Fibroblast of mammary gland (primary cell): ENCODE data around the gene LRP1B.

ENCODE experiments used
- DNase-seq: peaks from one replicate; pipeline ENCODE4 v3.0.0-alpha.2; 2010; ENCODE audit warnings: low read depth
- H3K4me3 ChIP-seq: 2 replicates; pipeline ENCODE4 v1.5.1; 2011; ENCODE audit warnings: low read depth, mild to moderate bottlenecking, low read length, moderate library complexity; ENCODE audit not compliant: control insufficient read depth
- TF ChIP-seq, protein P1 (sequence below): conservative IDR thresholded peaks from 2 replicates; pipeline ENCODE4 v1.5.1; 2011; ENCODE audit warnings: low read depth, low read length, inconsistent platforms; ENCODE audit not compliant: control insufficient read depth, insufficient read depth

LRP1B gene

DNA sequence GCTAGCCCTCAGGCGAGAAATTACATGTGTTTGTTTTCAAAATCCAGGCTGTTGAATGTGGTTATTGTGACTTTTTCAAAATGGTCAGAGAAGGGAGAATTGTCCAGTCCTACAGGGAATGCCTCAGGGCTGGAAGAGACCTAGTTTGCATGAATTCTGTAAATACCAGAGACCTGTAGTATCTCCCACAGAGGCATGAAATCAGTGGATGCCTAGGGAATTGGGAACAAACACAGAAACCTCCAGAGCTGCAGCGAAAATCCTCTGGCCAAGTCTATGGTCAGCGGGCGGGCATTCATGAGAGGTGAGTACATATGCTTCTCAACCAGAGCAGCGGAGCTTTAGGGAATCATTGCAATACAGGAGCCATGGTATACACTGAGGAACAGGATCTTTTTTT lies 1754.1 kb downstream of the LRP1B start:
- no peak for DNase-seq
- no peak overlapping the region for H3K4me3 ChIP-seq
- TF ChIP-seq, protein P1, sequence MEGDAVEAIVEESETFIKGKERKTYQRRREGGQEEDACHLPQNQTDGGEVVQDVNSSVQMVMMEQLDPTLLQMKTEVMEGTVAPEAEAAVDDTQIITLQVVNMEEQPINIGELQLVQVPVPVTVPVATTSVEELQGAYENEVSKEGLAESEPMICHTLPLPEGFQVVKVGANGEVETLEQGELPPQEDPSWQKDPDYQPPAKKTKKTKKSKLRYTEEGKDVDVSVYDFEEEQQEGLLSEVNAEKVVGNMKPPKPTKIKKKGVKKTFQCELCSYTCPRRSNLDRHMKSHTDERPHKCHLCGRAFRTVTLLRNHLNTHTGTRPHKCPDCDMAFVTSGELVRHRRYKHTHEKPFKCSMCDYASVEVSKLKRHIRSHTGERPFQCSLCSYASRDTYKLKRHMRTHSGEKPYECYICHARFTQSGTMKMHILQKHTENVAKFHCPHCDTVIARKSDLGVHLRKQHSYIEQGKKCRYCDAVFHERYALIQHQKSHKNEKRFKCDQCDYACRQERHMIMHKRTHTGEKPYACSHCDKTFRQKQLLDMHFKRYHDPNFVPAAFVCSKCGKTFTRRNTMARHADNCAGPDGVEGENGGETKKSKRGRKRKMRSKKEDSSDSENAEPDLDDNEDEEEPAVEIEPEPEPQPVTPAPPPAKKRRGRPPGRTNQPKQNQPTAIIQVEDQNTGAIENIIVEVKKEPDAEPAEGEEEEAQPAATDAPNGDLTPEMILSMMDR: no peak

DNA sequence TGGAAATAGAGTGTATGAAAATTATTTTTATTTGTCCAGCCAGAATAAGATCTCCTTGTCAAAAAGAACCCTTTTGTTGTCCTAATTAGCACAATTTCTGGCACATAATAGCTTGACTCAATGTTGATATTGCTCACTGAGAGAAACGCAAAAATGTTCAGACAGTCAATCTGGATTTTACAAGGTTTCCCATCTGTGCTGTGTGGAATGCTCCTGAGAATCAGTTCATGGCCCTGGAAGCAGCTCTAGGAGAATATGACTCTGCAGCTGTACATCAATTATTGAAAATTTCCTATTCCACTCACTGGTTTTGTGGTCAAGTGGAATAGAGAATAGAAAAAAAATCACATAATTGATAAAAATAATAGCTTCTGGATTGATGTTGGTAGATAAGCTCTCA lies 1767.7 kb downstream of the LRP1B start:
- H3K4me3 ChIP-seq: no peak overlapping the region
- no peak for DNase-seq
- TF ChIP-seq, protein P1: no peak

DNA sequence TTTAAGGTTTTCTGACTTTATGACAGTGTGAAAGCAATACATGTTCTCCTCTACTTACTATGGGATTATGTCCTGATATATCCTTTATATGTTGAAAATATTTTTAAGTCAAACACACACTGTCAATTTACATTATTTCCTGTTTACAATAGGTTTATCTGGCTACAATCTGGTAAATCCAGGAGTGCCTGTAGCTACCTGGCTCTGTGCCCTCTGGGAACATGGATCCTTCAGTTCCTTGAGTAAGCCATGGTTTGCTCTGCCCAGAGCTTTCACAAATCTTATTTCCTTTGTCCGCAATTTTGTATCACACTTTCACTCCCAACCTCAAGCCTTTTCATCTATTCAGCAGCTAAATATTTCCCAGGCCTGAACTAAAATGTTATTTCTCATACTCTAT lies 1768.5 kb downstream of the LRP1B start:
- H3K4me3 ChIP-seq: no peak overlapping the region
- TF ChIP-seq, protein P1: no peak
- no peak for DNase-seq

DNA sequence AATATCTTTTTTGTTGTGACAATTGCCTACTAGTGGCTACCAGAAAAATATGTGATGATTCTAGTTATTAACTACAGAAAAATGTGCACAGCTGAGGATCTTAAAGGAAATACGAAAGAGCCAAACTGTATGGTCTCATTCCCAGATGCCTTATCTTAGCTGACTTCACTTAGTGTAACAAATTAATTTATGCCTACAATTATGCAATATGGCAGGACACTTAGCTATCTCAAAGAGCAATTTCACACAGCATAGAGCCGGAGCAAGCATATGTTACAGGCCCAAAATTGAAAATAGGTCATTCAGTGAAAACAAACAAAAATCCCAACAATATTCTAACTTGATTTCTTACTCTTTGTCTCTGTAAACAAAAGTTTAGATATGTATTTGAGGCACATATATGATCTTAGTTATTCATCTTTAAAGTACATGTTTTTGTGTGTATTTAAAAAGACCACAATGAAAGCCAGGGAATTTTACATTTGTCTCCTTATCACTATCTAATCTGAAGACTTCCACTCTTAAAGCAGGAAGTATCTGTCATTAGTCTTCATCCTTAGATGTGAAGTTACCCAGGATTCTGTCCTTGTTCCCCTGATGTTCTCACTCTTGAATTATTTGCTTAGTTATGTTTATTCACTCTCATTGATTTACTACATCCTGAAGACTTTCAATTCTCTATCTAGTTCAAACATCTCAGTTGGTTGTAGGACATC lies 1771.6 kb downstream of the LRP1B start:
- TF ChIP-seq, protein P1: no peak
- no peak overlapping the region for H3K4me3 ChIP-seq
- DNase-seq: no peak

DNA sequence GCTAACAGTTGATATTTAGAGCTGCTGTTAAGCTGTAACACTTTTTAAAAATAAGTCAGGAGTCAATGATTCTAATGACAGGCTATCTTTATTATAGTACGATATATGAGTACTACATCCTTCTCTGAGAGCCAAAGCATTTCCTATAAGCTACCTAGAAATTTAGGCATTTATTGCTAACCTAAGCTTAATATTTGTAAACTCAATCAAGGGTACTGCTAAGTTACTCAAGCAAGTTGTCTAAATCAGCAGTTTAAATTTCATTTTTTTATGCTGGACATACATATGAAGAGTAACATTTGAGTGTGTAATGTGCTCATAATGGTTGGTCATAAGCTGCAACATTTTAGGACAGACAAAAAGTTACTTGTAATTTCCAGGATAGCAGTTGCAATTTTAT lies 1774.1 kb downstream of the LRP1B start:
- TF ChIP-seq, protein P1: no peak
- H3K4me3 ChIP-seq: no peak overlapping the region
- DNase-seq: no peak

DNA sequence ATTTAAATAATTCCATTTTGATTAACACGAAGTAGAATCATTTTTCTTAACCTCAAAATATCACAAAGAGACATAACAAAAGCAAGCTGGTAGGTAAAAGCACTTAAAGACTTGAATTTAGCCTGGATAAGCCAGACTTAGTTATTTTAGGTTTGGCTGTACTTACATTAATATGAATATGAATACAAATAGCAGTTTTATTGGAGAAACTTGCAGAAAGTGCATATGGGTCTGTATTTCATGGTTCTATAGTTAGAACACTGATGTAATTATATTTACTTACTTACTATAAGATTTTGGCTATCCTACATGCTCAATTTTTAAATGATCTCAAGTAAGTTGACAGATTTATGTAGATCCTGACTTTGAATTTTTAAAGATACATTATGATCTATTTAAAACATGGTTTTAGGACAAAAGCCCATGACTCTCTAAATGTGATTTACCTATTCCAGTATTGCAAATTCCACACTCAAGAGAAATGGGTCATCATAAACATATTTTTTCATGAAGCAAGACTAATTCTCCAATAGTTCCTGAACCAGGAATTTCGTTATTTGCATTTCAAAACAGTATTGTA lies 1775.2 kb downstream of the LRP1B start:
- TF ChIP-seq, protein P1: no peak
- H3K4me3 ChIP-seq: no peak overlapping the region
- DNase-seq: no peak
